ENCODE results near the gene PIKFYVE. TPM values are rescaled to one million over a fixed set of nuclear protein-coding genes. Genes with fewer than 3 reads are reported as not detected.

The PIKFYVE gene
- total RNA-seq, 1 experiment from 2014 or later: 32.1 TPM

GRCh38 chr2:208268156-208268952, 2.3 kb downstream of the PIKFYVE start:
- H3K4me3 ChIP-seq (ENCODE audit: low read depth, low read length, poor library complexity, severe bottlenecking): no peak overlapping the region
- H3K9me3 ChIP-seq (ENCODE audit: low read depth, low read length, poor library complexity, severe bottlenecking): no peaks in the 10 kb centered on the region
- peaks cover 19% of the 10 kb centered on the region for H3K36me3 ChIP-seq (ENCODE audit: insufficient read depth, low read length, poor library complexity, severe bottlenecking)
- no peak for DNase-seq (ENCODE audit: low spot score)
- H3K27me3 ChIP-seq (replicated peaks; ENCODE audit: insufficient read depth, low read depth, low read length, poor library complexity): no peaks in the 10 kb centered on the region
- POLR2A ChIA-PET (ENCODE audit: low non-redundant PET): no interaction called here
- BruUV-seq (replicated peaks): no TSS peak
- intact Hi-C loops (cut with micrococcal nuclease; ENCODE audit: unreplicated experiment): loop anchor here (10.0 kb wide), 1 partner anchor 644 kb away; the partner anchor contains the start of gene METTL21A
- CTCF ChIA-PET: interaction anchor here (0.9 kb wide), 1 partner anchor 166 kb away, joined by 3 read pairs; no protein-coding TSS in a partner anchor
- H3K27ac ChIP-seq (ENCODE audit: low read depth, low read length, poor library complexity, severe bottlenecking): peak overlapping the region; percentile 59
- TF ChIP-seq, protein P1, sequence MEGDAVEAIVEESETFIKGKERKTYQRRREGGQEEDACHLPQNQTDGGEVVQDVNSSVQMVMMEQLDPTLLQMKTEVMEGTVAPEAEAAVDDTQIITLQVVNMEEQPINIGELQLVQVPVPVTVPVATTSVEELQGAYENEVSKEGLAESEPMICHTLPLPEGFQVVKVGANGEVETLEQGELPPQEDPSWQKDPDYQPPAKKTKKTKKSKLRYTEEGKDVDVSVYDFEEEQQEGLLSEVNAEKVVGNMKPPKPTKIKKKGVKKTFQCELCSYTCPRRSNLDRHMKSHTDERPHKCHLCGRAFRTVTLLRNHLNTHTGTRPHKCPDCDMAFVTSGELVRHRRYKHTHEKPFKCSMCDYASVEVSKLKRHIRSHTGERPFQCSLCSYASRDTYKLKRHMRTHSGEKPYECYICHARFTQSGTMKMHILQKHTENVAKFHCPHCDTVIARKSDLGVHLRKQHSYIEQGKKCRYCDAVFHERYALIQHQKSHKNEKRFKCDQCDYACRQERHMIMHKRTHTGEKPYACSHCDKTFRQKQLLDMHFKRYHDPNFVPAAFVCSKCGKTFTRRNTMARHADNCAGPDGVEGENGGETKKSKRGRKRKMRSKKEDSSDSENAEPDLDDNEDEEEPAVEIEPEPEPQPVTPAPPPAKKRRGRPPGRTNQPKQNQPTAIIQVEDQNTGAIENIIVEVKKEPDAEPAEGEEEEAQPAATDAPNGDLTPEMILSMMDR (conservative IDR thresholded peaks at IDR 0.05; ENCODE audit: low read depth, low read length): no peak
- no peak for TF ChIP-seq EZH2 (IDR thresholded peaks at IDR 0.05; ENCODE audit: borderline replicate concordance, low read depth, low read length, poor library complexity, severe bottlenecking)
- peaks cover 17% of the 10 kb centered on the region for H3K4me1 ChIP-seq (ENCODE audit: insufficient read depth, low read length, poor library complexity, severe bottlenecking)

DNA sequence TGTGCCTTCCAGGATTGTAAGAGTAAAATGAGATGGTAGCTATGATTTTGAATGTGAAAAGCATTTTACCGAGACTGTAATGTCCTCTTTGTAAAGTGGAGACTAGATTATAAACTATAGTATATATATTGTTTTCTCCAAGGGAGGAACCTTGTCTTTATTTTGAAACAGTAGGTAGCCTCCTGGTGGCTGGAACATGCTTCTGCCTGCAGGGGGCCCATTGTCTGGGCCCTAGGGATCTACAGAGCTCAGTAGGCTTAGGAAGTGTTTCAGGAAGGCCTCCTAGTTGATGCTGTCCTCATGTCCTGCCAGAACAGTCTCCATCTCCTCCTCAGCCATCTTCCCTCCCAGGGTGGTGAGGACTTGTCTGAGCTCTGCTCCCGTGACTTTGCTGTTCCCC, 3.0 kb downstream of the PIKFYVE start:
- Histone ChIP-seq H3K36me3 (ENCODE audit: insufficient read depth, low read length, poor library complexity, severe bottlenecking) (peaks cover 24% of the 10 kb centered on the region), H3K4me1 (ENCODE audit: insufficient read depth, low read length, poor library complexity, severe bottlenecking) (peaks cover 17% of the 10 kb centered on the region), H3K27ac (ENCODE audit: low read depth, low read length, poor library complexity, severe bottlenecking) (no peak overlapping the region), H3K27me3 (replicated peaks; ENCODE audit: insufficient read depth, low read depth, low read length, poor library complexity) (no peaks in the 10 kb centered on the region), H3K9me3 (ENCODE audit: low read depth, low read length, poor library complexity, severe bottlenecking) (no peaks in the 10 kb centered on the region), H3K4me3 (ENCODE audit: low read depth, low read length, poor library complexity, severe bottlenecking) (no peak overlapping the region)
- TF ChIP-seq EZH2 (IDR thresholded peaks at IDR 0.05; ENCODE audit: borderline replicate concordance, low read depth, low read length, poor library complexity, severe bottlenecking): no peak
- TF ChIP-seq, protein P1 (conservative IDR thresholded peaks at IDR 0.05; ENCODE audit: low read depth, low read length): peak; percentile 43
- ChIA-PET CTCF (interaction anchor here (0.5 to 0.9 kb wide), 2 partner anchors 9 to 167 kb away, joined by 3 read pairs; no protein-coding TSS in a partner anchor), POLR2A (ENCODE audit: low non-redundant PET) (no interaction called here)
- intact Hi-C loops (cut with micrococcal nuclease; ENCODE audit: unreplicated experiment): loop anchor here (10.0 kb wide), 1 partner anchor 644 kb away; the partner anchor contains the start of gene METTL21A
- peak; percentile 42 for DNase-seq (ENCODE audit: low spot score)
- BruUV-seq (replicated peaks): no TSS peak

DNA sequence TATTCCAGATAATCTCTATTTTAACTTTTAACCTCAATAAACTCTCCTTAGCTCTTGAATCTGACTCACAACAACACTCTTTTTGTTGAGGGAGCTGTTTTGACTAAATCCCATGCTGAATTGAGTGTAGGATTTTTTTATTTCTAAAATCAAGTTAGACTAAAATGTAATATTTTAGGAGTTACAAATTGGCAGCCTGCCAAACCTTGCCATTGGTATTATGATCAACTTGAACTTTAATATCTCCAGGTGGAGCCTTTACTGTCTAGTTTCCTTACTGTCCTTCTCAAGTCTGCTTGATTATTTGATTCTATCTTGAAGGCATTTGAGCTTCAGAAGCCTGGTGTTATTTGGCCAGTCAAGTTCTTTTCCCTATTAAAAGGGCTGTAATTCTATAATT, 8.7 kb downstream of the PIKFYVE start:
- TF ChIP-seq, protein P1 (conservative IDR thresholded peaks at IDR 0.05; ENCODE audit: low read depth, low read length): no peak
- no peak for TF ChIP-seq EZH2 (IDR thresholded peaks at IDR 0.05; ENCODE audit: borderline replicate concordance, low read depth, low read length, poor library complexity, severe bottlenecking)
- Histone ChIP-seq H3K9me3 (ENCODE audit: low read depth, low read length, poor library complexity, severe bottlenecking) (no peaks in the 10 kb centered on the region), H3K4me1 (ENCODE audit: insufficient read depth, low read length, poor library complexity, severe bottlenecking) (no peaks in the 10 kb centered on the region), H3K27ac (ENCODE audit: low read depth, low read length, poor library complexity, severe bottlenecking) (no peak overlapping the region), H3K4me3 (ENCODE audit: low read depth, low read length, poor library complexity, severe bottlenecking) (no peak overlapping the region), H3K27me3 (replicated peaks; ENCODE audit: insufficient read depth, low read depth, low read length, poor library complexity) (no peaks in the 10 kb centered on the region), H3K36me3 (ENCODE audit: insufficient read depth, low read length, poor library complexity, severe bottlenecking) (peaks cover 61% of the 10 kb centered on the region)
- intact Hi-C loops (cut with micrococcal nuclease; ENCODE audit: unreplicated experiment): no loop called here
- POLR2A ChIA-PET (ENCODE audit: low non-redundant PET): no interaction called here
- DNase-seq (ENCODE audit: low spot score): no peak
- CTCF ChIA-PET: no interaction called here
- BruUV-seq (replicated peaks): no TSS peak

Measured in A673 (cell line).